NCI-H2227 treated with DMSO at 0.1 percent for 48 hours (cell line): Measurements from ENCODE around the gene ZFAND6.

Source experiments
- DNase-seq: peaks from one replicate; lab custom pipeline; 2025; lab: John Stamatoyannopoulos, UW

ZFAND6 gene

DNA sequence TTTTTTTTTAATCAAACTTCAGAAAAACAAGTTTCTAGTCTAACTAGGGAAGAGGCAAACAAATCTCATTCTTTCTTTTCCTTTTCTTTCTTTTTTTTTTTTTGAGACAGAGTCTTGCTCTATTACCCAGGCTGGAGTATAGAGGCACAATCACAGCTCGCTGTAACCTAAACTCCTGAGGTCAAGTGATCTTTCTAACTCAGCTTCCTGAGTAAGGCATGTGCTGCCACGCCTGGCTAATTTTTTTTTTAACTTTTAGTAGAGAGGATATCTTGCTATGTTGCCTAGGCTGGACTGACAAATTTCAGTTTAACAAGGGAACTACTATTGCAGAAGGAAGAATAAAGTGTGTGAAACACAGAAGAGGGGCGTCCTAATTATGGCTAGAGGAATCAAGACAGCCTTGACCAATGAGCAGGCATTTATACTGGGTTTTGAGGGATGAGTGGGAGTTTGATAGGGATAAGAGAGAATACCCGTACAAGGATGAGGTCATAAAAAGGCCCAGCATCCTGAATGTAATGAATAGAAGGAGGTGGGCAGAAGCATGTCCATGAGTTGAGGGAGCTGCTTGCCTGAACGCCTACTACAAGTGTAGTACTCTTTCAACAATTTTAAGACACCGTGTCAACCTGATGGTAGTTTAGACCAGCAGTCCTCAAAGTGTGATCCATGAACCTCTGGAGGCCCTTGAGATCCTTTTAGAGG, 6.7 kb upstream of the ZFAND6 start:
- DNase-seq: no peak

DNA sequence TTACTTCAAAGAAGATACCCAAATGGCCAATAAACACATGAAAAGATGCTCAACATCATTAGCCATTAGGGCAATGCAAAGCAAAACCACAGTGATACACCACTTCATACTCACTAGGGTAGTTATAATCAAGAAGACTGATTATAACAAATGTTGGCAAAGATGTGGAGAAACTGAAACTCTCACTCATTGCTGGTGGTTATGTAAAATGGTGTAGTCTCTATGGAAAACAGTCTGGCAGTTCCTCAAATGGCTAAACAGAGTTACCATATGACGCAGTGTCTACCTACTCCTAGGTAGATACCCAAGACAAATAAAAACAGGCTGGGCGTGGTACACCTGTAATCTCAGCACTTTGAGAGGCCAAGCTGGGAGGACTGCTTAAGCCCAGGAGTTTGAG, 3.5 kb upstream of the ZFAND6 start:
- DNase-seq: no peak

- no peak for DNase-seq
Measured at GRCh38 chr15:80058044-80058443, 1.4 kb upstream of the ZFAND6 start.

DNA sequence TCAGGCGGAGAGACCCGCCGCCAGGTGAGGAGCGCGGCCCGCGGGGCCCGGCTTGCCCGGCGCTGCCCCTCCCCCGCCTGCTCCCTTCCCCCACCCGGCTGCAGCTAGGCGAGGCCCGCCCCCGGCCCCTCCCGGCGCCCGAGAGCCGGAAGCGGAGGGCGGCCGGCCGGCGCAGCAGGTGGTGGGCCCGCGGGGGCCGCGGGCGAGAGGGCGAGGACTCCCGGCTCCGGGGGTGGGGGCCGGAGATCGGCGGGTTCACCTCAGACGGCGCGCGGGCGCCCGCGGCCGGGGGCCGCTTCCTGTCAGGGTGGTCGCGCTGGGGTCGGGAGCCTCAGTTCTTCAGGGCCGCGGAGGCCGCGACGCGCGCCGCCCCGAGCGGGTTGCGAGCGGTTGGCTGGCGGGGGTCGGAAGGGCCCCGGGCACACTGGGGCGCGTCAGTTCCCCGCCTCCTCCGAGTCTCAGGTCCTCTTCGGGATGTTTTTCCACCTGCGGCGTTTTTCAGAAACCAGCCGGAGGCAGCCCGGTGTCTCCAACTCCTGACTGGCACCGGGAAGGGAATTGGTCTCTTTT, 395 bp downstream of the ZFAND6 start:
- DNase-seq: peak; percentile 61

DNA sequence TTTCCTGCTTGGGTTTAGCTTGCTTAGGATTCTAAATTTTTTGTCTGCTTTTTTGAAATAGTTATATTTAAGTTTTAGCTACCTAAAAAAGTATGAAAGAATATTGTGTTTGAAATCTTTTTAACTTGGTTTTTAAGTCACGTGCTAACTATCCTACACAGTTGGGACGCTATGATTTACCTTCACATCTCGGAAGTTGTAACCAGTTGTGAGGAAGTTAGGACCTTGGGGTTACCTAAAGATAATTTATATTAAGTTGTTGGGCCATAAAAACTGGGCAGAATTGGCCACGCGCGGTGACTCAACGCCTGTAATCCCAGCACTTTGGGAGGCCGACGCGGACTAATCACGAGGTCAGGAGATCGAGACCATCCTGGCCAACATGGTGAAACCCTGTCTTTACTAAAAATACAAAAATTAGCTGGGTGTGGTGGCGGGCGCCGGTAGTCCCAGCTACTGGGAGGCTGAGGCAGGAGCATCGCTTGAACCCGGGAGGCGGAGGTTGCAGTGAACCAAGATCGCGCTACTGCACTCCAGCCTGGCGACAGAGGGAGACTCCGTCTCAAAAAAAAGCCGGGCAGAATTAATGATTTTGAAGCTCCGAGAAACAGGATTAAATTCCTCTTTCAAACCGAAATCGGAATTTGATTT, 1.0 kb downstream of the ZFAND6 start:
- no peak for DNase-seq

DNA sequence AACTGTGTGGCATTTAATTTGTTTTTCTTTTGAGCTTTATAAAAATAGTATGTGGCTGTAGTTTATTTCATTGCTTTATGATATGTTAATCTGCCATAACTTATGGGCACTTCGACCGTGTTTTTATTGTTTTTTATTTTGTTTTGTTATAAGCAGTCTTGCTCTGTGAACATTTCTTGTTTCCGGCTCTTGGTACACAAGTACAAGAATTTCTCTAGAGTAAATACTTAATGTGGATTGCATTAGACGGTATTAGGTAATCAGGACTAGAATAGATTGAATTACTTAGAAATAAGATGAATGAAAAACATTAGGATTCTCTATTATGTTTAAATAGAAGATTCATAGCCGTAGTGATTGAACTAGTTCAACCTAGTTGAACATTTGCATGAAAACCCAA, 2.1 kb downstream of the ZFAND6 start:
- DNase-seq: no peak

- DNase-seq: no peak
Measured at GRCh38 chr15:80066912-80067311, 7.4 kb downstream of the ZFAND6 start.

DNA sequence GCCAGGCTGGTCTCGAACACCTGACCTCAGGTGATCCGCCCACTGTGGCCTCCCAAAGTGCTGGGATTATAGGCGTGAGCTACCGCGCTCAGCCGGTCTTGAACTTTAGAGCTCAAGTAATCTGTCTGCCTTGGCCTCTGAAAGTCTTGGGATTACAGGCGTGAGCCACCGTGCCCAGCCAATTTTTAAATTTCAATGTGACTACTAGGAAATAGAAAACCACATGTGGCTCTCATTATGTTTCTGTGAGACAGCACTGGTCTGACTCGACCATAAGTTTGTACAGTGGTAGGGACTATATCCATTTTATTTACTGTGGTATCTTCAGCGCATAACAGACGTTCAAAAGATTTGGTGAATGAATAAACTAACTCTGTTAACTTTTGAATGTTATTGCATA, 9.1 kb downstream of the ZFAND6 start:
- DNase-seq: no peak

GRCh38 chr15:80070840-80071239, 11.4 kb downstream of the ZFAND6 start:
- no peak for DNase-seq

- DNase-seq: no peak
Measured at GRCh38 chr15:80071652-80072051, 12.2 kb downstream of the ZFAND6 start.

- peak; percentile 86 for DNase-seq
Measured at GRCh38 chr15:80072285-80072994, 13.0 kb downstream of the ZFAND6 start.

GRCh38 chr15:80073197-80073596, 13.7 kb downstream of the ZFAND6 start:
- no peak for DNase-seq

DNA sequence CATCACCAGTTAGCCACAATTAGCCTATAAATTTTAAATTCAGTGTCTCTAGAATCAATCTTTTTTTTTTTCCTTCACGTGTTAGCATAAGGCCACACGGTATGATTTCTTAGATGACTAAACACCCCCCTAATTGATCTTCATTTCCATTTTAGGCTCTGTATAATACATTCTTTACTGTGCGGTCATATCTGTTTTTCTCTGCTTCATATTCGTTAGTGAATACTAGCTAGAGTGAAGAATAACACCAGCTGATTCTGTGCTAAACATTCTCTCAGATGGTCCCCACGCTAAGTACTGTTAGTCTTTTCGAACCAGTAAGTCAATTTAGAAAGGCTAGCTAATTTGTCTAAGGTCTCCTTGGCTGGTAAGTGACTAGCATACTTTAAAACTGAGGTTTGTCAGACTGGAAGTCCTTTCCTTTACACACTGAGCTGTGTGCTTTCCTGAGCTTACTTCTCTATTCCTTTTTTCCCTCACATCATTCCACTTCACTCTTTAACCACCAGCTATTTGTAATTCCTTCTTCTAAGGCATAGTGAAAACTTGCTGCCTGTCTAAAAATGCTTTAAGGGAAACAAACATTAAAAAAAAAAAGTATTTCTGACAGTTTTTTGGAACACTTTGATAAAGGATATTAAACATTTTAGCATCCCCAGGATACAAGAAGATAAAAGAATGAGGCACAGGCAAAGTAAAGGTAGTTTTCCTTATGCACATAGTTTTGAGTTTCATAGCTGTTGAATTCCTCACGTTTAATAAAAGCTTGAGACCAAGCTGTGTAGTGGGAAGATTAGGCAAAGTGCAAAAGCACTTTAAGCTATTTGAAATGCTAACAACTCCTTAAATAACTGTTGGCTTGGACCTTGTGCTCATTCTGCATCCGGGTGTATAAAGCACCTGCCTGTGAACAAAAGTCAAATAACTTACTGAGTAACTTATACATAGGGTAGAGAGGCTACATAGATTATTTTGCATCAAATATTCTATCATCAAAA, 17.1 kb downstream of the ZFAND6 start:
- DNase-seq: no peak

DNA sequence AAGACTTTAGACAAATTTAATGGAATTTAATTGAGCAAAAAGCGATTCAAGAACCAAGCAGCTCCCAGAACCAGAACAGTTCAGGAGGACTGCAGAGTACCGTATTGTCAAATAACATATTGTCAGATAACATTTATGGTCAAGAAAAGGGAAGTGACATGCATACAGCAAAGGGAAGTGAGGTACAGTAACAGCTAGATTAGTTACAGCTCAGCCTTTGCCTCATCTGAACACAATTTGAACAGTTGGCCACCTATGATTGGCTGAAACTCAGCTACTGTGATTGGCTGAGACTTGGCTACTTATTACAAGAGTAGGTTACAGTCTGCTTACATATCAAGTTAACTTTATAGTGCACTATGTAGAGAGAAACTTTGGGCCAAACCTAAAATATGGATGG, 21.9 kb downstream of the ZFAND6 start:
- no peak for DNase-seq

DNA sequence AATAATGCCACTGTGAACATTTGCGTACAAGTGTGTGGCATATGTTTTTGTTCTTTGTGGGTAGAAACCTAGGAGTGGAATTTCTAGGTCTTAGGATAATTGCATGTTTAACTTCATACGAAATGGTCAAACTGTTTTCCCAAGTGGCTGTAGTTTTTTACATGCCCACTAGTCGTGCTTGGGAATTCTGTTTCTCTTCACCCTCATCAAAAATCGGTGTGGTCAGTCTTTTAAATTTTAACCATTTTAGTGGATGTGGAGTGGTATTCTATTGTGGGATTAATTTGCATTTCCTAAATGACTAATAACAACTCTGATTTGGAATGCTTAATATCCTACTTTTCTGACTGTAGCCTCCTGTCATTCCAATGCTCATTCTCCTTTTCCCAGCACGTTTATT, 27.6 kb downstream of the ZFAND6 start:
- no peak for DNase-seq

- DNase-seq: no peak
Measured at GRCh38 chr15:80090041-80090440, 30.6 kb downstream of the ZFAND6 start.

- no peak for DNase-seq
Measured at GRCh38 chr15:80090879-80091503, 31.5 kb downstream of the ZFAND6 start.

DNA sequence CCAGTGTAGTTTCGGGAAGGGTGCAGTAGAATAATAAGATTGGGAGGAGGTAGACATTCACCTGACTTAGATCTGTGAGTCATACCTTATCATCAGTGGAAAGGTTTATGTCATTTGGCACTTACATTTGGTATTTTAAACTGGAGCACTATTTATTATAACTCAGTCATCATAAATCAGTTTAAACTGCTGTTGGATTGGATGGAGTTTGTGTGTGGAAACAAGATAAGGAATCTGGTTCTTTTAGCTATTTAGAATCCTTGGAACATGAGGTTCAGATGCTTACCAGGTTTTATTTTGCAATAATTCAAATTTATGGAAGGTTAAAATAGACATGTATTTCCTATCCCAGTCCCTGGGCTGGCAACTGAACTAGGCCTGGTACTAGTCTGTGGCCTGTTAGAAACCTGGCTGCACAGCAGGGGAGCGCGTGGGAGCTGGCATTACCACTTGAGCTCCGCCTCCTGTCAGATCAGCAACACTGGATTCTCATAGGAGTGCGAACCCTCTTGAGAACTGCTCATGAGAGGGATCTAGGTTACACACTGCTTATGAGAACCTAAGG, 34.5 kb downstream of the ZFAND6 start:
- DNase-seq: no peak

DNA sequence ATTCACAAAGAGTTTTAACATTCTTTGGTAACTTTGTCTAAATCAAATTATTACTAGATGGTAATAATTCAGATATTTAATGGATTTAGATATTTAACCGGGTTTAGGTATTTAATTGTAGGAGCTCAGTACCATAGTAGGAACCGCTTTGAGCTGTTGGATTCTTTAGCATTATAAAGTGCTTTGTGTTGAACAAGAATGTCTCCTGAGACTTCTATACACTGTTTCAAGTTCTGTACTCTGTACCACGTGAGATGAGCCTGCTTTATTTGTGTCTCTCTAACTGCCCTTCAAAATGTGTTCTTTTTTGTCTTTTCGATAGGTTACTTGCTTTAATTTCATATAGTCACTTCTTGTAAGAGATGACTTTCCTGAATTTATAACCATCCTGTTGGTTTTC, 36.0 kb downstream of the ZFAND6 start:
- no peak for DNase-seq

DNA sequence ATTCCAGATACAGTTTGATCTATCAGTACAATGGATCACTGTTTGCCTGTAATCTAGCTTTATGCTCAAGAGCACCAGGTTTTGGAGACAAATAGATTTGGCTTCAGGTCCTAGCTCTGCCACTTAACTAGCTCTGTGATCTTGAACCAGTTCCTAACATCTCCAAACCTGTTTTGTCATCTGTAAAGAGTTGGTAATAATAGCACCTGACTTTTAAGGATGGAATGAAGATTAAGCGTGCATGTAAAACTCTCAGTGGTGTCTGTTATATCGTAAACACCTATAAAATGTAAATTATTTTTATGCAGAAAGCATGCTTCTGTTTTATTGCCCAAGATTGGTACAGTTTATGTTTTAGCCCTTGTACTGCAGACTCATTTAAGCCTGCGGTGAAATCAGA, 36.5 kb downstream of the ZFAND6 start:
- DNase-seq: no peak

- DNase-seq: no peak
Measured at GRCh38 chr15:80098341-80098740, 38.9 kb downstream of the ZFAND6 start.
